ENCODE measurements around the gene AMN.

Gene AMN

DNA sequence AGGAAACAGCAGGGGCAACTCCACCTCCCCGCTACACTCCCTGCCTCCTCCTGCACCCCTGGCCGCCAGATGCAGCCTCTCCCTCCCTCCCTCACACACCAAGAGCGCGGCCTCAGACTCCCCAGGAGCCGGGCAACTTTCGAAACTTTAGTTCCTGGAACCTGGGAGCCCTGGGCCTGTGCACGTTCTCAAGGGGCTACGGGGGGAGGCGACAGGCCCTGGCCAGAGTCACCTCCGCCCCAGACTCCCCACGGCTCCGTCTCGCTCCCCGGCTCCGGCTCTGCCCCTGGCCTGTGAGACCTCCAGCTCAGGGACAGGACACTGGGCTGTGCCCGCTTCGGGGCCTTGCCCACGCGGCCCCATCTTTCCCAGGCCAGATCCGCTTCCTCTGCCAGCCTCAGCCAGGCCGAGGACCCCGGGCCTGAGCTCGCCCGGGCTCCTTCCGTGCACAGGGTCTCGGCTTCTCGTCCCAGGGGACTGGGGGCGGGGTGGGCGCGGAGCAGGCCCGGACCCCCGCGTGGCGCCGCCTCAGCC lies 5.5 kb downstream of the AMN start:
- DNase-seq (ENCODE audit: low read depth in 2 of 2) = no peak

GRCh38 chr14:102928412-102929240 lies 6.2 kb downstream of the AMN start:
- DNase-seq (ENCODE audit: low read depth in 2 of 2) = no peak

DNA sequence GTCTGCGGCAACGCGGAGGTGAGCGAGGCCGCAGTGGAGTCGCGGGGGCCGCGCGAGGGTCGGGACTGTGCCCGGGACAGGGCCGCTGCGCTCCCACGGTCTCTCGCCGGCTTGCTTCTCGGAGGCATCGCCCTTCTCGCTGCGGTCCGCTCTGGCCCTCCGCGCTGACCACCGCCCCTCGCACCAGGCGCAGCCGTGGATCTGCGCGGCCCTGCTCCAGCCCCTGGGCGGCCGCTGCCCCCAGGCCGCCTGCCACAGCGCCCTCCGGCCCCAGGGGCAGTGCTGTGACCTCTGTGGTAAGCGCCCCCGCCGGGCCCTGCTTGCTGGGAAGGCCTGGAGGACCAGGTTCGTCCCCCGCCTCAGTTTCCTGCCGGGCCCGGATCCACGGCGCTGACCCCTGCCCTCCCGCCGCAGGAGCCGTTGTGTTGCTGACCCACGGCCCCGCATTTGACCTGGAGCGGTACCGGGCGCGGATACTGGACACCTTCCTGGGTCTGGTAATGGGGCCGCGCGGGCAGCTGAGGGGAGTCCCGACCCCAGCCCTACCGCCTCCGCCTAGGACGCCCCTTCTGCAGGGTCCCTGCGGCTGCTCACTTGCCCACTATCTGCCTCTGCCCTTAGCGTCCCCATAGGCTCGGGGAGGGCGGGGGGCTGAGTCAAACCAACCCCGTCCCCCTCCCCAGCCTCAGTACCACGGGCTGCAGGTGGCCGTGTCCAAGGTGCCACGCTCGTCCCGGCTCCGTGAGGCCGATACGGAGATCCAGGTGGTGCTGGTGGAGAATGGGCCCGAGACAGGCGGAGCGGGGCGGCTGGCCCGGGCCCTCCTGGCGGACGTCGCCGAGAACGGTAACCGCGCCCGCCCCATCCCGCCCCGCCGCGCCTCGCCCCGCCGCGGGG lies 7.0 kb downstream of the AMN start:
- DNase-seq (ENCODE audit: low read depth in 2 of 2) = no peak

- no peak for DNase-seq (ENCODE audit: low read depth in 2 of 2)
Measured at GRCh38 chr14:102930138-102930752, 7.8 kb downstream of the AMN start.

DNA sequence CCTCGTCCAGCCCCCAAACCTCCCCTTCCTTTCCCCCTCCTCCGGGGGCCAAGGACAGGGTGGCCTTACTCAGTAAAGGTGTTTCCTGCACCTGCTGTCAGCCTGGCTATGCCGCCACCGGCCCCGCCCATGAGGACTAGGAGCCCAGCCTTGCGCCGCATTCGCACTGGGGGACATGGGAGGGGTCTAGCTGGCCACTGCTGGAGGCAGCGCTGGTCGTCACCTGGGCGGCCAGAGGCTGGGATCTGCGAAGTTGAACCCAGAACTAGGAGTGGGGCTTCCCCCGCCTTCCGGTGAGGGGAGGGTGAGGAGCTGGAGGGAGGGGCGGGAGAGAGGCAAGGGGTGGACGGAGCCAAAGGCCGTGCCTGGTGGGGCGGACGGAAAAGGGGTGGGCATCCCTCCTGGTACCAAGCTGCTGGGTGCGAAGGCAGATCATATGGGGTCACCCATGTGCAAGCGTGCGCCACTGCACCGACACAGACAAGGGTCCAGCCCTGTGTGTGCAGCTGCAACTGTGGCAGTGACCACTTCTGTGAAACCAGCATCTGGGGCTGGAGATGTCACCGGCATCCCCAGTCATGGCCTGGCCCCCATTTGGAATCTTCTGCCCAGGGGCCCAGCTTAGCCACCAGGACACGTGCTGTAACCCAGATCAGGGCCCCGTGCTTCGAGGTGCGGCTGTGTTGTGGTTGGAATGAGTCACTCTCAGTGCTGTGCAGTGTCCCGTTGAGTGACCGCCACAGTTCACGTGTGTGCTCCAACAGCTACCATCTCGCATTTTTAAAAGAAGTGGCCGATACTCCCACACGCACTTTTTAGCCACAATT lies 8.5 kb downstream of the AMN start:
- no peak for DNase-seq (ENCODE audit: low read depth in 2 of 2)

- DNase-seq (ENCODE audit: low read depth in 2 of 2) = no peak
Measured at GRCh38 chr14:102931580-102932285, 9.3 kb downstream of the AMN start.

DNA sequence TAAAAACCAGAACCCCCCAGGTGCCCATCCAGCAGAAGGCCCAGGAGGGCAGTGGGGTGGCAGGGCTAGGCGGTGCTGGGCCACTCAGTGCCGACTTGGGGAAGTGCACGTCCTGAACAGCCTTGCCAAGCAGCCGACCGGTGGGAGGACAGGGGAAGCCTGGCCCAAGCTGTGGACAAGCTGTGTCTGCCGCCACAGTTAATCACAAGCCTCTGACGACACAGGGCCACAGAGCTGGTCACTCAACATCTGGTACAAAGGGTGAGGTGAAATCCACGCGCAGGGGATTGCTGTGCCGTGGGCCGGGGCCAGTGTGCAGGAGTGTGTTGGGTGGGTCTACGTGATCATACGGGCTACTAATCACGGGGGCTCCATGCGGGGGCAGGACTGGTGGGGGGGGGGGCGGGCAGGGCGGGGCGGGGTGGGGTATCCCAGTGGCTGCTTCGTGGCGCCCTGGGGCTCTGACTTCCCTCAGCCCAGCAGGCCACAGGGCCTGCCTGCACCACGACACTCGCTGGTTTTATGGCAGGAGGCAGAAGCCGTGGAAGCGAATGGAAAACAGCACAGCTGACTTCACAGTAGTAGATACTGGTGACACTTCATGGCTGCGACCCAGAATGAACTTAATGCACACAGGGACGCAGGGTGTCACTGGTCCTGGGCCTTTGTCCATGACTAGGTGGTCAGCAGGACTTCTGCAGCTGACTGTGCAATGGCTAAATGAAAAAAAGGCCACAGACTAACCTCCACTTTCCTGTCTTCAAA lies 10.2 kb downstream of the AMN start:
- DNase-seq (ENCODE audit: low read depth in 2 of 2) = no peak

DNA sequence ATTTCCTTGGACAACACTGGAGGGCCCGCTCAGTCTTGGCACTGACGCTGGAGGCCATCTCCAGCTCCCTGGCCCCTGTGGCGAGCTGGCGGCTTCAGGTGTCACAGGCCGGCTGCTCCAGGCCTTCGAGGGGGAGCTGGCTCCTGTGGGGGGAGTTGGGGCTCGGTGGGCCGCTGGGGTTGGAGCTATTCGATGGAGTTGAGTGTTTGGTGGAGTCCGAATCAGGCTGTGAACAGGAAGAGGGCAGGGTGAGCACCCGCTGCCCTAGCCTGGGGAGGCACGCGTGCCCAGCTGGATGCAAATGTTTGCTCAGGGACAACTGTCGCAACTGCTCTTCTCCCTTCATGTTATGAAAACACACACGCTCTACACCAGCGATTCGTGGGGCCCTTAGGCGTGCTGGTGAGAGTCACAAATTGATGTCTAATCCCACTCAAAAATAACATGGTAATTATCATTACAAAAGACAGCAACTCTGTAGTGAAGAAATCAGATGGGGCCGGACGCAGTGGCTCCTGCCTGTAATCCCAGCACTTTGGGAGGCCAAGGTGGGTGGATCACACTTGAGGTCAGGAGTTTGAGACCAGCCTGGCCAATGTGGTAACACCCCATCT lies 11.3 kb downstream of the AMN start:
- no peak for DNase-seq (ENCODE audit: low read depth in 2 of 2)

GRCh38 chr14:102935756-102936155 lies 13.3 kb downstream of the AMN start:
- no peak for DNase-seq (ENCODE audit: low read depth in 2 of 2)

GRCh38 chr14:102937331-102938175 lies 15.1 kb downstream of the AMN start:
- no peak for DNase-seq (ENCODE audit: low read depth in 2 of 2)

GRCh38 chr14:102938191-102938590 lies 15.7 kb downstream of the AMN start:
- no peak for DNase-seq (ENCODE audit: low read depth in 2 of 2)

GRCh38 chr14:102939329-102939728 lies 16.9 kb downstream of the AMN start:
- no peak for DNase-seq (ENCODE audit: low read depth in 2 of 2)

GRCh38 chr14:102939820-102940561 lies 17.5 kb downstream of the AMN start:
- DNase-seq (ENCODE audit: low read depth in 2 of 2) = no peak

GRCh38 chr14:102940729-102941362 lies 18.4 kb downstream of the AMN start:
- DNase-seq (ENCODE audit: low read depth in 2 of 2) = no peak

- DNase-seq (ENCODE audit: low read depth in 2 of 2) = no peak
Measured at GRCh38 chr14:102941419-102942011, 19.1 kb downstream of the AMN start.

- DNase-seq (ENCODE audit: low read depth in 2 of 2) = no peak
Measured at GRCh38 chr14:102942069-102942468, 19.6 kb downstream of the AMN start.

DNA sequence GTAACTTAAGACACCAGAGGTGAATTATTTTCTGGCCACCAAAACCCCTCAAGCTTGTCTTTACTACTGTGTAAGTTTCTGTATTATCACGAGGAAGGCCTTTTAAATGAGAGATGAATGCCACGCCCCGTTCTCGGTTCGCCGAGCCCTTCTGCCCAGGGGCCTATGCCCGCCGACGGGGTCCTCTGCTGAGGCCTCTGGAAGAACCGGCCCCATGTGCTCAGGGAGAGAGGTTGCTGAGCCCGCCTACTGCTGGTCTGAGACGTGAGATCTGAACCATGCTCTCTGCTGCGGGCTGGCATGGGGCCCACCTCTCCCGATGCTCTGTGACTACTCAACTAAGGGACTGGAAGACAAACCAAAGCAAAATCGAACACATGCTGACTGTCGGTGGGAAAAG lies 21.0 kb downstream of the AMN start:
- DNase-seq (ENCODE audit: low read depth in 2 of 2) = no peak

Measured in fibroblast of skin of left biceps (primary cell).